HG02840 (cell line): ENCODE results near the gene UBE2M.

Experiments
- ATAC-seq: cut with Tn5 transposase; IDR thresholded peaks from one replicate; pipeline ENCODE4 v1.9.1; 2021; ENCODE audit warnings: mild to moderate bottlenecking, moderate library complexity, moderate number of reproducible peaks; ENCODE audit not compliant: unreplicated experiment, low FRiP score

The UBE2M gene

GRCh38 chr19:58571575-58571947, 13.2 kb upstream of the UBE2M start:
- ATAC-seq, result no peak

- no peak for ATAC-seq
Observed at GRCh38 chr19:58570770-58571574, 12.6 kb upstream of the UBE2M start.

- ATAC-seq, result no peak
Observed at GRCh38 chr19:58569943-58570670, 11.7 kb upstream of the UBE2M start.

GRCh38 chr19:58569191-58569942, 11.0 kb upstream of the UBE2M start:
- no peak for ATAC-seq

- ATAC-seq, result no peak
Observed at GRCh38 chr19:58568453-58569130, 10.2 kb upstream of the UBE2M start.

GRCh38 chr19:58566989-58567388, 8.6 kb upstream of the UBE2M start:
- no peak for ATAC-seq

GRCh38 chr19:58563823-58564222, 5.4 kb upstream of the UBE2M start:
- ATAC-seq, result no peak

- no peak for ATAC-seq
Observed at GRCh38 chr19:58563034-58563573, 4.7 kb upstream of the UBE2M start.

- no peak for ATAC-seq
Observed at GRCh38 chr19:58562122-58563033, 4.0 kb upstream of the UBE2M start.

- no peak for ATAC-seq
Observed at GRCh38 chr19:58561373-58562121, 3.1 kb upstream of the UBE2M start.

GRCh38 chr19:58560921-58561320, 2.5 kb upstream of the UBE2M start:
- ATAC-seq, result no peak

- ATAC-seq, result no peak
Observed at GRCh38 chr19:58560007-58560887, 1.8 kb upstream of the UBE2M start.

- peak; percentile 18 for ATAC-seq
Observed at GRCh38 chr19:58559275-58560006, 1.0 kb upstream of the UBE2M start.

GRCh38 chr19:58558623-58559274, 338 bp upstream of the UBE2M start:
- peak; percentile 58 for ATAC-seq

GRCh38 chr19:58557221-58558065, 968 bp downstream of the UBE2M start:
- ATAC-seq, result no peak
